OCI-LY1 (cell line): ENCODE measurements around the gene FERMT2.

Source experiments
- H2AFZ ChIP-seq: fragments of 200-600 bp; sonication (generic), shearing (Covaris generic); 2 replicates; pipeline ENCODE4 v1.6.0; 2014; ENCODE audit warnings: antibody characterized with exemption, mild to moderate bottlenecking, low read length
- H3F3A ChIP-seq: fragments of 200-600 bp; sonication (generic), shearing (Covaris generic); 2 replicates; pipeline ENCODE4 v1.6.0; 2014; ENCODE audit warnings: mild to moderate bottlenecking, antibody characterized with exemption, low read length, moderate library complexity; ENCODE audit not compliant: insufficient read depth
- H3K27ac ChIP-seq: fragments of 200-600 bp; sonication (generic); 2 replicates; pipeline ENCODE4 v1.5.1; 2014; ENCODE audit warnings: low read length, mixed run types, mild to moderate bottlenecking, low read depth; ENCODE audit not compliant: poor library complexity, severe bottlenecking
- H3K27me3 ChIP-seq: fragments of 200-600 bp; sonication (generic); 2 replicates; pipeline ENCODE4 v1.6.0; 2014; ENCODE audit warnings: antibody characterized with exemption, mild to moderate bottlenecking, low read length, moderate library complexity; ENCODE audit not compliant: insufficient read depth
- H3K36me3 ChIP-seq: fragments of 200-600 bp; sonication (generic); 2 replicates; pipeline ENCODE4 v1.6.1; 2014; ENCODE audit warnings: mild to moderate bottlenecking, antibody characterized with exemption, low read length, moderate library complexity, mixed read lengths; ENCODE audit not compliant: insufficient read depth
- H3K4me1 ChIP-seq: fragments of 200-600 bp; sonication (generic); 2 replicates; pipeline ENCODE4 v1.5.1; 2014; ENCODE audit warnings: mild to moderate bottlenecking, low read length, moderate library complexity; ENCODE audit not compliant: insufficient read depth, severe bottlenecking
- H3K4me2 ChIP-seq: fragments of 200-600 bp; sonication (generic), shearing (Covaris generic); 2 replicates; pipeline ENCODE4 v1.6.1; 2014; ENCODE audit warnings: low read length
- H3K4me3 ChIP-seq: fragments of 200-600 bp; sonication (generic); 2 replicates; pipeline ENCODE4 v1.5.1; 2014; ENCODE audit warnings: low read length, low read depth, mild to moderate bottlenecking, mixed read lengths; ENCODE audit not compliant: poor library complexity, severe bottlenecking
- H3K79me2 ChIP-seq: fragments of 200-600 bp; shearing (Covaris generic); 2 replicates; pipeline ENCODE4 v1.6.1; 2016; ENCODE audit warnings: mixed run types, low read length, mixed read lengths; ENCODE audit not compliant: insufficient read depth
- H3K9ac ChIP-seq: fragments of 200-600 bp; sonication (generic), shearing (Covaris generic); 2 replicates; pipeline ENCODE4 v1.6.1; 2014; ENCODE audit warnings: mild to moderate bottlenecking, low read length, mixed read lengths
- H3K9me2 ChIP-seq: fragments of 200-600 bp; sonication (generic), shearing (Covaris generic); 2 replicates; pipeline ENCODE4 v1.6.1; 2014; ENCODE audit warnings: low read depth, mild to moderate bottlenecking, low read length, mixed read lengths
- H3K9me3 ChIP-seq: fragments of 200-600 bp; shearing (Covaris generic); 2 replicates; pipeline ENCODE4 v1.6.1; 2014; ENCODE audit warnings: low read length, mixed read lengths
- H4K20me1 ChIP-seq: fragments of 200-600 bp; sonication (generic), shearing (Covaris generic); 2 replicates; pipeline ENCODE4 v1.6.0; 2016; ENCODE audit warnings: mild to moderate bottlenecking, low read length; ENCODE audit not compliant: insufficient read depth
- CTCF ChIP-seq: fragments of 200-600 bp; sonication (generic), shearing (Covaris generic); IDR thresholded peaks from 2 replicates; pipeline ENCODE4 v1.5.1; 2017; ENCODE audit warnings: mild to moderate bottlenecking, antibody characterized with exemption, low read length, moderate library complexity, mixed read lengths
- EZH2 ChIP-seq: fragments of 200-600 bp; sonication (generic), shearing (Covaris generic); IDR thresholded peaks from 2 replicates; pipeline ENCODE4 v1.8.0; 2017; ENCODE audit warnings: borderline replicate concordance, mixed run types, mild to moderate bottlenecking, antibody characterized with exemption, low read length, moderate library complexity, mixed read lengths

FERMT2 gene

GRCh38 chr14:52898496-52898895, 52.4 kb downstream of the FERMT2 start:
- Histone ChIP-seq H3K27me3 (no peaks in the 10 kb centered on the region), H3K9me2 (no peaks in the 10 kb centered on the region), H3K9ac (no peak overlapping the region), H3K4me3 (no peak overlapping the region), H4K20me1 (no peaks in the 10 kb centered on the region), H3K36me3 (no peaks in the 10 kb centered on the region), H3K4me2 (no peak overlapping the region), H3K9me3 (no peaks in the 10 kb centered on the region), H3F3A (no peaks in the 10 kb centered on the region), H3K27ac (no peak overlapping the region), H3K4me1 (peaks cover 7% of the 10 kb centered on the region), H2AFZ (no peak overlapping the region), H3K79me2 (no peaks in the 10 kb centered on the region)
- TF ChIP-seq EZH2 (no peak), CTCF (no peak)

DNA sequence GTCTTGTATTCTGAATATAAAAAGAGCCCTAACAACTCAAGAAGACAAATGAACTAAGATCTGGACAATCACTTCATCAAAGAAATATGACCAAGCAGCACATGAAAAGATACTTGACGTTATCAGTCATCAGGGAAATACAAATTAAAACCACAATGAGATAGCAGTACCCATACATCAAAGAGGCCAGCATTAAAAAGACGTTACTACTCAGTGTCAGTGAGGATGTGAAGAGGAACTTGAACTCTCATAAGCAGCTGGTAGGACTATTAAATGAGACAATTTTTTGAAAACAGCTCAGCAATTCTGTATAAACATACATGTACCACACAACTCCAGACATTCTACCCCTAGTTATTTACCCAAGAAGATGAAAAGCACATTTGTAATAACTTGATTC, 55.9 kb downstream of the FERMT2 start:
- no peak overlapping the region for H3K9ac ChIP-seq
- H3K4me3 ChIP-seq: no peak overlapping the region
- H3F3A ChIP-seq: no peaks in the 10 kb centered on the region
- no peak overlapping the region for H2AFZ ChIP-seq
- no peaks in the 10 kb centered on the region for H3K79me2 ChIP-seq
- H3K36me3 ChIP-seq: no peaks in the 10 kb centered on the region
- H3K4me2 ChIP-seq: no peak overlapping the region
- no peaks in the 10 kb centered on the region for H3K27me3 ChIP-seq
- H4K20me1 ChIP-seq: no peaks in the 10 kb centered on the region
- H3K9me3 ChIP-seq: no peaks in the 10 kb centered on the region
- TF ChIP-seq EZH2: no peak
- TF ChIP-seq CTCF: no peak
- H3K4me1 ChIP-seq: peaks cover 7% of the 10 kb centered on the region
- no peak overlapping the region for H3K27ac ChIP-seq
- H3K9me2 ChIP-seq: no peaks in the 10 kb centered on the region

GRCh38 chr14:52891800-52892199, 59.0 kb downstream of the FERMT2 start:
- H3K9me2 ChIP-seq: no peaks in the 10 kb centered on the region
- no peak overlapping the region for H3K4me3 ChIP-seq
- H3K36me3 ChIP-seq: no peaks in the 10 kb centered on the region
- no peaks in the 10 kb centered on the region for H3F3A ChIP-seq
- peaks cover 7% of the 10 kb centered on the region for H3K4me1 ChIP-seq
- no peaks in the 10 kb centered on the region for H3K79me2 ChIP-seq
- TF ChIP-seq EZH2 (no peak), CTCF (no peak)
- H3K9me3 ChIP-seq: no peaks in the 10 kb centered on the region
- no peak overlapping the region for H2AFZ ChIP-seq
- H3K4me2 ChIP-seq: no peak overlapping the region
- H4K20me1 ChIP-seq: no peaks in the 10 kb centered on the region
- no peak overlapping the region for H3K9ac ChIP-seq
- no peaks in the 10 kb centered on the region for H3K27me3 ChIP-seq
- no peak overlapping the region for H3K27ac ChIP-seq
